ENCODE data around the gene MARK3. TPM values are rescaled to one million over a fixed set of nuclear protein-coding genes. Genes with fewer than 3 reads are reported as not detected.
A peak's percentile ranks its signal among the peaks of the same experiment; 100 is the strongest.

Gene MARK3
- total and polyA plus RNA-seq, 2 donors from 2014 or later, result 39.8 to 83.1 TPM

DNA sequence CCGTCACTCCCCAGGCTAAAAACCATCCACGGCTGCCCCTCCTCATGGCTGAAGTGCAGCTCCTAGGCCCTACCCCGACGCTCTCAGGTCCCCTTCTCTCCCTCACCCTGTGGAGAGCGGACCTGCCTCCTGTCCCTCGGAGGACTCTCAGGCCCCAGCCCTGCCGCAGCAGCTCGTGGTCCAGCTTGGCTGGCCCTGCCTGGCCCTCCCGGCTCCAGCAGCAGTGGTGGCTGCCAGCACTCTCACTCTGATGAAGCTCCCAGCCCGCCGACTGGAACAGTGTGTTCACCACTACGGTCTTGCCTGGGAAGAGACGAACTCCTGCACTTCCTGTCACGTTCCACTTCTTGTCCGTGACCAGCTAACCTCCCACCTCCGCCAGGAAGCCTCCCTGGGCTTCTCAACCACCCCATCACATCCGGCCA is 166.1 kb downstream of the MARK3 start:
- H3K27me3 ChIP-seq (ENCODE audit: control insufficient read depth, insufficient read depth, low read length), result no peaks in the 10 kb centered on the region
- no peak overlapping the region for H3K4me3 ChIP-seq (ENCODE audit: low read length in 3 of 3)
- H3K9ac ChIP-seq (ENCODE audit: low read length in 3 of 3), result no peak overlapping the region
- H3K36me3 ChIP-seq (ENCODE audit: control insufficient read depth in 2 of 3, insufficient read depth in 3 of 3, low read length in 3 of 3), result no peaks in the 10 kb centered on the region
- intact Hi-C loops (cut with DNase I), result no loop called here
- H3K4me1 ChIP-seq (ENCODE audit: control insufficient read depth in 2 of 3, insufficient read depth in 2 of 3, low read depth in 1 of 3, low read length in 3 of 3), result peaks cover 0 to 13% (median 0%) of the 10 kb centered on the region in 3 donors
- FAIRE-seq (no peak), DNase-seq (peak; percentile 60 to 82 (median 71))
- TF ChIP-seq, protein P1, sequence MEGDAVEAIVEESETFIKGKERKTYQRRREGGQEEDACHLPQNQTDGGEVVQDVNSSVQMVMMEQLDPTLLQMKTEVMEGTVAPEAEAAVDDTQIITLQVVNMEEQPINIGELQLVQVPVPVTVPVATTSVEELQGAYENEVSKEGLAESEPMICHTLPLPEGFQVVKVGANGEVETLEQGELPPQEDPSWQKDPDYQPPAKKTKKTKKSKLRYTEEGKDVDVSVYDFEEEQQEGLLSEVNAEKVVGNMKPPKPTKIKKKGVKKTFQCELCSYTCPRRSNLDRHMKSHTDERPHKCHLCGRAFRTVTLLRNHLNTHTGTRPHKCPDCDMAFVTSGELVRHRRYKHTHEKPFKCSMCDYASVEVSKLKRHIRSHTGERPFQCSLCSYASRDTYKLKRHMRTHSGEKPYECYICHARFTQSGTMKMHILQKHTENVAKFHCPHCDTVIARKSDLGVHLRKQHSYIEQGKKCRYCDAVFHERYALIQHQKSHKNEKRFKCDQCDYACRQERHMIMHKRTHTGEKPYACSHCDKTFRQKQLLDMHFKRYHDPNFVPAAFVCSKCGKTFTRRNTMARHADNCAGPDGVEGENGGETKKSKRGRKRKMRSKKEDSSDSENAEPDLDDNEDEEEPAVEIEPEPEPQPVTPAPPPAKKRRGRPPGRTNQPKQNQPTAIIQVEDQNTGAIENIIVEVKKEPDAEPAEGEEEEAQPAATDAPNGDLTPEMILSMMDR (IDR thresholded peaks at IDR 0.05; ENCODE audit: borderline replicate concordance, extremely low read depth, insufficient read depth), result no peak
- H3K27ac ChIP-seq (ENCODE audit: low read depth in 2 of 2, low read length in 2 of 2), result peak overlapping the region in 1 of 2 donors; percentile 43
- H3K9me3 ChIP-seq (ENCODE audit: control insufficient read depth in 2 of 3, insufficient read depth in 1 of 3, low read length in 3 of 3), result no peaks in the 10 kb centered on the region

DNA sequence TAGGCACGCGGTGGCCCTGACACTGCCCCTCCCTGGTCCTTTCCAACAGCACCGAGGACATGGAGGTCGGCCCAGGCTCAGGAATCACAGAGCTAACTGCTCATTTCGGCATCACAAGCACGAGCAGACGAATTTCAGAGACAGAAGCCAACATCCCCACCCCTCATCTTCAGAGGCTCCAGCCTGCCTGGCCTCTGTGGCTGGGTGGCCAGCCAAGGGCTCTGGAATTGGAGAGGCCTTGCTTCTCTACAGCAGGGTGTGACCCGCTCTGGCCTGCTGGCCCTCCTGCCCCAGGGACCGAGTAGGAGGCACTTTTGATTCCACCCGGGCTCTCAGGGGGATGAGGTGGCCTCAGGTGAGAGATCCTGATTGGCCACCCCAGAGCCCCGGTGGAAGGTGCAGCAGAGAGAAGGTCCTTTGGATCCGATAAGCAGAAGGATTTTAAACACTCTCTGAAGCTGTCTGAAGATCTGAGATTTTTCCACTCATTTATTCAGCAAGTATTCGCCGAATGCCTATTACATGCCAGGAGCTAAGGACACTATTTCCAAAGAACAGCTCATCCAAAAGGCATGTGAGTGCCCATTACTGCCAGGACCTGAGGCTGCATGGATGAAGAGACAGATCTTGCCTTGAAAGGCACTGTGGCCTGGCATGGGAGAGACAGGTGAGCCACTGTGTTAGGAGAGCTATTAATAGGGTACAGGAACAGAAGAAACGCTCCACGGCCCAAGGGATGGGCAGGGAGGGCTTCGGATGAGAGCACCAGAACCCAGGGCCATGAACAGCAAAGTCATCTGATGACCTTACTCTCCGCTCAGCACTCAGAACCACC is 167.0 kb downstream of the MARK3 start:
- H3K36me3 ChIP-seq (ENCODE audit: control insufficient read depth in 2 of 3, insufficient read depth in 3 of 3, low read length in 3 of 3), result no peaks in the 10 kb centered on the region
- H3K27ac ChIP-seq (ENCODE audit: low read depth in 2 of 2, low read length in 2 of 2), result peak overlapping the region in 1 of 2 donors; percentile 43
- intact Hi-C loops (cut with DNase I), result no loop called here
- H3K4me3 ChIP-seq (ENCODE audit: low read length in 3 of 3), result no peak overlapping the region
- H3K9ac ChIP-seq (ENCODE audit: low read length in 3 of 3), result peak overlapping the region in 1 of 3 donors; percentile 17
- peak in 2 of 5 donors; percentile 8 to 85 for DNase-seq
- no peak for FAIRE-seq
- TF ChIP-seq, protein P1 (IDR thresholded peaks at IDR 0.05; ENCODE audit: borderline replicate concordance, extremely low read depth, insufficient read depth), result no peak
- no peaks in the 10 kb centered on the region for H3K27me3 ChIP-seq (ENCODE audit: control insufficient read depth, insufficient read depth, low read length)
- H3K4me1 ChIP-seq (ENCODE audit: control insufficient read depth in 2 of 3, insufficient read depth in 2 of 3, low read depth in 1 of 3, low read length in 3 of 3), result peaks cover 0 to 13% (median 0%) of the 10 kb centered on the region in 3 donors
- no peaks in the 10 kb centered on the region for H3K9me3 ChIP-seq (ENCODE audit: control insufficient read depth in 2 of 3, insufficient read depth in 1 of 3, low read length in 3 of 3)

DNA sequence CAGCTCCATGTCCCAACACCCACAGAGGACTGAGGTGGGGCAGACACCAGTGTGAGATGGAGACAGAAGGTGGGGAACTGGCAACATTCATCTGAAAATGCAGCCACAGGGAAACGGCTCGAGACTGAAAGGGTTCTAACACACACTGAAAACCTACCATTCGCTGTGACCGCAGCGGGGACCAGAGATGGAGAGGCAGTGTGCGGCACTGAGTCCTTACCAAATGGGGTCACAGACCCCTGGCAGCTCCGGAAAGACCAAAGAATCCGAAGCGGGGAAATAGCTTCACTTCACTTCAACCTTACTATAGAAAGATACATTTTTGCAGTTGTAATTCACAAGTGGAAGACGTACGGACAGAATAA is 167.6 kb downstream of the MARK3 start:
- no peaks in the 10 kb centered on the region for H3K36me3 ChIP-seq (ENCODE audit: control insufficient read depth in 2 of 3, insufficient read depth in 3 of 3, low read length in 3 of 3)
- TF ChIP-seq, protein P1 (IDR thresholded peaks at IDR 0.05; ENCODE audit: borderline replicate concordance, extremely low read depth, insufficient read depth), result no peak
- H3K27ac ChIP-seq (ENCODE audit: low read depth in 2 of 2, low read length in 2 of 2), result no peak overlapping the region
- intact Hi-C loops (cut with DNase I), result no loop called here
- H3K4me1 ChIP-seq (ENCODE audit: control insufficient read depth in 2 of 3, insufficient read depth in 2 of 3, low read depth in 1 of 3, low read length in 3 of 3), result peaks cover 0 to 13% (median 0%) of the 10 kb centered on the region in 3 donors
- FAIRE-seq (no peak), DNase-seq (no peak)
- no peak overlapping the region for H3K9ac ChIP-seq (ENCODE audit: low read length in 3 of 3)
- H3K4me3 ChIP-seq (ENCODE audit: low read length in 3 of 3), result no peak overlapping the region
- H3K27me3 ChIP-seq (ENCODE audit: control insufficient read depth, insufficient read depth, low read length), result no peaks in the 10 kb centered on the region
- no peaks in the 10 kb centered on the region for H3K9me3 ChIP-seq (ENCODE audit: control insufficient read depth in 2 of 3, insufficient read depth in 1 of 3, low read length in 3 of 3)

Other genes with a start within 250 kb of the MARK3 start
- 229 TPM for gene EIF5, start 51.2 kb upstream of the MARK3 start, total RNA-seq
- 91.2 TPM for gene EIF5, start 51.2 kb upstream of the MARK3 start, polyA plus RNA-seq (ENCODE audit: insufficient read depth, low read depth, low replicate concordance)
- gene CKB, start 137.4 kb downstream of the MARK3 start, total RNA-seq, result 539 TPM
- gene CKB, start 137.4 kb downstream of the MARK3 start, polyA plus RNA-seq (ENCODE audit: insufficient read depth, low read depth, low replicate concordance), result 916 TPM
- 16.0 TPM for gene TRMT61A, start 143.8 kb downstream of the MARK3 start, total RNA-seq
- 11.9 TPM for gene TRMT61A, start 143.8 kb downstream of the MARK3 start, polyA plus RNA-seq (ENCODE audit: insufficient read depth, low read depth, low replicate concordance)
- 64.5 TPM for gene BAG5, start 177.2 kb downstream of the MARK3 start, total RNA-seq
- 17.1 TPM for gene BAG5, start 177.2 kb downstream of the MARK3 start, polyA plus RNA-seq (ENCODE audit: insufficient read depth, low read depth, low replicate concordance)
- gene COA8, start 177.5 kb downstream of the MARK3 start, total RNA-seq, result 40.7 TPM
- 65.1 TPM for gene COA8, start 177.5 kb downstream of the MARK3 start, polyA plus RNA-seq (ENCODE audit: insufficient read depth, low read depth, low replicate concordance)
- gene KLC1, start 243.8 kb downstream of the MARK3 start, total RNA-seq, result 152 TPM
- 49.8 TPM for gene KLC1, start 243.8 kb downstream of the MARK3 start, polyA plus RNA-seq (ENCODE audit: insufficient read depth, low read depth, low replicate concordance)